ENCODE data around the gene FURIN.
"Not testable (repeated sequence)": the region's sequence is repeated elsewhere in the genome, so short reads cannot be mapped to it uniquely, and the experiment has no call there.

FURIN gene

DNA sequence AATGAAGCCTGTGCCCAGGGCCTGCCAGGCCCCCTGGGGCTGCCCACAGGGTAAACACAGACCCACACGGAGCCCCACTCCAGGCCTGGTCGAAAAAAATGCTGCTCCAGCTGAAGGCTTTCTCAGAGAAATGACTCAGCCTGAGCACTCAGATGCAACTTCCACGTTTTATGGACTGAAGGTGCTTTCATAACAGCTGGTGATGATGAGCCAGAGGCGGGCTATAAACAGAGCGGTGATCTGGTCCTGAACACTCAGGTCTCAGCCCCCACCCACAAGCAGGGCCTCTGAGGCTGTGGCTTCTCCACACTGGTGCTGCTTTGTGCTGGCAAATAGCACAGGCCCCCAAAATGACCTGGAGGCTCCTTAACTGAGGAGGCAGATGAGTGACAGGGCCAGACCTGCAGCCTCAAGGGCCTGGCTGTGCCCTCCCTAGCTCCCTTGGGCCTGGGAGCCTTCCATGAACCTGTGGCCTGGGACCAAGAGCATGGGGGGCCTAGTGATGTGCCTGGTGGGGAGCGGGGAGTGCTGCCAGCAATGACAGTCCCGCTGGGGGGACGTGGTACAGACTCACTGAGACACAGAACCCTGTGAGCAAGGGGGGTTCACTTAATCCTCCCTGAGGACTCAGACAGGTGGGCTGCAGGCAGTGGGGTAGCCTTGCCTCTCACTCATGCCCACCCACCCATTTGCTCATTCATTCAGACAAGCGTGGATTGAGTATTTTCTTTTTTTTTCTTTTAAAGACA, 23.0 kb upstream of the FURIN start:
- peak; percentile 69 to 85 for DNase-seq

DNA sequence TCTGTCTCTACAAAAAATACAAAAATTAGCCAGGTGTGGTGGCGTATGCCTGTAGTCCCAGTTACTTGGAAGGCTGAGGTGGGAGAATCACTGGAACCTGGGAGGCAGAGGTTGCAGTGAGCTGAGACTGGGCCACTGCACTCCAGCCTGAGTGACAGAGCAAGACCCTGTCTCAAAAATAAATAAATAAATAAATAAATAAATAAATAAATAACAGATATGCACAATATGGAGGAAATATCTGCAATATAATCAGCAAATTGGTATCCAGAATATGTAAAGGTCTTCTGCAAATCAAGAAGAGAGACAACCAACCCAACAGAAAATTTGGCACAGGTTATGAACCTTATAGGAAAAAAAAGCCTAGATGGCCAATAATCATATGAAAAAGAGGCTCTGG, 19.0 kb upstream of the FURIN start:
- not testable (repeated sequence) for DNase-seq

DNA sequence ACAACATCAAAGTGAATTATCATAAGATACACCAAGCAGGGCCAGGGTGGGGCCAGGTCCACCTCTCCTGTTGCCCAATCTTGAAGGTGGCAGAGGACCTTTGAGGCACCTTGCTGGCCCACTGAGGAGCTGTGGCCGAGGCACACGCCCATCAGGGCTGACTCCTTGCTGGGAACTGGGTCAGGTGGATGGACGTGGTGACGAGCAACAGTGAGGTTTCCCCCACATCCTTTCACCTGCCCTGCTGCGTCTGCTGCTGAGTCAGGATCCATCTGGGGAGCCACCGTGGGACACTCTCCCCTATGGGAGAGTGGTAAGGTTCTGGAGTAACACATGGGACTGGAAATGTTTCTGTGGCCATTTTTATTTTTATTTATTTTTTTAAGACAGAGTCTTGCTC, 17.3 kb upstream of the FURIN start:
- no peak for DNase-seq

DNA sequence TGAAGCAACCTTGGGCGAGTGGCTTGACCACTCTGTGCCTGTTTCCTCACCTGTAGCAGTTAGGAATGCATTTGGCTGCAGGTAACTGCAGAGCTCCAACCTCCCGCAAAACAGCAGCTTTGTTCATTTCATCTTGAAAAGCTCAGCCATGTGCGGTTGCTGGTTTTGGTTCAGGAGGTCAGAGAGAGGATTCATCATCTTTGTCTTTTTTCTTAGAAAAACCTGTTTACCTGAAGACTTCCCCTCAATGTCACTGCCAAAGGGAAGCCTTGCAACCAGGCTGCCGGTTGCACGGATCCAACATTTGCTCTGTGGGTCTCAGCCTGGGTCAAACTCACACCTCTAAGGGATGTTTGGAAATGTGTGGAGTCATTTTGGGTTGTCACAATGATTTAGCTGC, 16.4 kb upstream of the FURIN start:
- DNase-seq, result no peak

DNA sequence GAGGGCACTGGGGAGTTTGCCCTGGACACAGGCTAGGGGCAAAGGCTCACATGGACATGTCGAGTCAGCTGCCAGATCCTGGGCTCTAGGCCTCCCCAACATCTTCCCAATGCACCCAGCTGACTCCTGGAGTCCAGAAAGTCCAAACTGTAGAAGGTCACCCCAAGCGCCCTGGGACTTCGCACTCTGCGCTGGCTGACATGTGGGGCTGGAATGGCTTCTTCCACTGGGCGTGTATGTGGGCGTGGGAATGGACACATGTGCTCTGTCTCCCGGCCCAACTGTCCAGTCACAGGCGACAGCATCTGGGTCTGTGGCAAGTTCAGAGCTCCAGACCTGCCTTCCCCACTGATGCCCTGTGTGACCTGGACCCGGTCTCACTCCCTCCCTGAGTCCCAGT, 13.2 kb upstream of the FURIN start:
- DNase-seq, result no peak

DNA sequence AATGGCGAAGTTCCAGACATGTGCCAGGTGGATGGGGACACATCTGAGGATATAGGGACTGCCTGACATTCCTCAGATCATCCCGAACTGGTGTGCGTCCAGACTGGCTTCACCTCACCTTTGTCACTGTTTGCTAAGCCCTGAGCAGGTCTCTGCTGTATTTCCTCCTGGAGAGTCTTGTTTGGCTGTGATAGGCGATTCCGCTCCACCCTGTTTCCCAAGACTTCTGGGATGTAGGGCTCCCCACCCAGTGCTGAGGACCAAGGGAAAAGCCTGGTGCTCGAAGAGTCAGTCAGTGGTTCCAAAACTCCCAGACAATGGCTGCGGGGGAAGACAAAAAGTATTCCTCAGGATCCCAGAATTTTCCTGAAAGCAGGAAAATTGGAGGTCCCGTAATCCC, 11.1 kb upstream of the FURIN start:
- no peak for DNase-seq

GRCh38 chr15:90857883-90858443, 10.4 kb upstream of the FURIN start:
- no peak for DNase-seq

GRCh38 chr15:90859234-90860131, 8.9 kb upstream of the FURIN start:
- no peak for DNase-seq

DNA sequence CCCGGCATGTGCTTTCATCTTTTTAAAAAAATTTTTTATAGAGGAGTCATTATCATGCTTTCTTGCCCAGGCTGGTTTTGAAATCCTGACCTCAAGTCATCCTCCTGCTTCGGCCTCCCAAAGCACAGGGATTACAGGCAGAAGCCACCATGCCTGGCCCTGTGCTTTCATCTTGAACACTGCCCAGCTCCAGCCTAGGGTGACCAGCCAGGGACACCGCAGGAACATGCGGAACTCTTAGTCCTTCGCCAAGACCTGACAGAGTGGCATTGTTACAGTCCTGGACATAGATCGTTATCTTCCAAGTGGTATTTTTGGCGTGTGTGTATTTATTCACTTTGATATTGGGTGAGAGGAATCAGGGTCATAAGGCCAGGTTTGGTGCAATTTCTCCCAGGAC, 7.9 kb upstream of the FURIN start:
- DNase-seq, result no peak

DNA sequence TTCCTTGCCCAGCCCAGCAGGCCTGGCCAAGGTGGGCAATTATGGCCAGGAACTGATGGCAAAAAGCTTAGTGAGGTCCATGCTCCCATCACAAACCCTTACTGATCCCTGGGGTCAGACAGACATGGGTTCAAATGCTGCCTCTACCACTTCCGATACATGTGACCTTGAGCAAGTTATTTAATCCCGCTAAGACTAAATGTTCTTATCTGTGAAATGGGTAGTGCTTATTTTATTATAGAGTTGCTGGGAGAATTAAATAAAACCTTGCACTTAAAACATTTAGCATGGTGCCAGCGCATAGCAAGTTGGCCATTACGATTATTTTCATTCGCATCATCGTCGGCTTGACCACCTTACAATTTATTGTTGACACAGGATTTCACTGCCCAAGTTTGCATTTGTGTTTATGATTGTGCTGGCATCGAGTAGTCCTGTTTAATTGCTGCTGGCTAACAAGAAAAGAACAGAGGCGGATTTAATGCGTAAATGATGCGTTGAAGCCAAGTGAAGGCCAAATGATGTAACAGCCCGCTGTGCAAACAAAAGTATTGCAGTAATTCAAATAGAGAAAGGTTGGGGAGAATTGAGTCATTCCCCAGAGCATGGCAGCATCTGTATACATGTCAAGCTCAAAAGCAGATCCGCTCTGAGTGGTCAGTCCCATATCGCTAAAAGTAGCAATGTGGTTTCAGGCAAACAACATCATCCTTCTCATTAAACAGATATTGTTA, 7.3 kb upstream of the FURIN start:
- no peak for DNase-seq

GRCh38 chr15:90862487-90862886, 5.9 kb upstream of the FURIN start:
- DNase-seq, result no peak

GRCh38 chr15:90862964-90863778, 5.2 kb upstream of the FURIN start:
- peak in 1 of 2 donors; percentile 58 for DNase-seq

GRCh38 chr15:90863987-90864386, 4.4 kb upstream of the FURIN start:
- DNase-seq, result no peak

DNA sequence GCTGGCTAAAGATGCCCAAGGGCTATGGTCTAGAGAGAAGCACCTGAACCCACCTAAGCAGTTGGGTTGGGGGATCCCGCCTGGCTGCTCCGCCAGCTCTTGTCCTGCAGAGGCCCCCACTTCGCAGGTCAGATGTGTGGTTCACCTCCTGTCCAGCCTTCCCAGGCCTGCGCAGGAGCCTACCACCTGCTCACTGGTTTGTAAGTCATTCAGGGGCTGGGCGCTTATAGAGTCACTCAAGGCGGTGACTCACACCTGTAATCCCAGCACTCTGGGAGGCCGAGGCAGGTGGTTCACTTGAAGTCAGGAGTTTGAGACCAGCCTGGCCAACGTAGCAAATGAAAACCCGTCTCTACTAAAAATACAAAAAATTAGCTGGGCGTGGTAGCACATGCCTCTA, 3.9 kb upstream of the FURIN start:
- no peak for DNase-seq

GRCh38 chr15:90865702-90866101, 2.7 kb upstream of the FURIN start:
- DNase-seq, result no peak

DNA sequence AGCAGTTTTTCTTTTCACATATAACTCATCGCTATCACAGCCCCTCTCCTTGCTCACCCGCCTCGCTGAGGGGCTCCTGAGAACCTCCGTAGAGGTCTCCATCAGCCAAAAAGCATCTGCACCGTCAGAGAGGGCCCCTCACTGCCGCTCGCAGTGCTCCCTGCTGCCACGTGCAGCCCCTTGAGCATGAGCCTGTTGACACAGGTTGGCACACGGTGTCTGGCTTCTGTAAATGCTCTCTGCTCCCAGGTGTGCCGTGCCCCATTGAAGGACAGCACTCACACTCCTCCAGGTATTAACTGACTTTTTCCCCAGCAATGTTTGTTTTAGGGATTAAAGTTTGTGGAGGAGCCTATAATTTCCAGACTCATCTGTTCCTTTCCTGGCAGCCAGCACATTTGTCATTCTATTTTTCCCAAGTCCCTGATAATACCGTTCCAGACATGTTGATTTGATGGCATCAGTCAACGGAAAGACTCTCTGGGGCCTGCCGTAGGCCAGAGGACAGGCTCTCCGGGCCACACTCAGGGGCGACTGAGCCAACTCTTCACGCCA, 2.1 kb upstream of the FURIN start:
- DNase-seq, result no peak

DNA sequence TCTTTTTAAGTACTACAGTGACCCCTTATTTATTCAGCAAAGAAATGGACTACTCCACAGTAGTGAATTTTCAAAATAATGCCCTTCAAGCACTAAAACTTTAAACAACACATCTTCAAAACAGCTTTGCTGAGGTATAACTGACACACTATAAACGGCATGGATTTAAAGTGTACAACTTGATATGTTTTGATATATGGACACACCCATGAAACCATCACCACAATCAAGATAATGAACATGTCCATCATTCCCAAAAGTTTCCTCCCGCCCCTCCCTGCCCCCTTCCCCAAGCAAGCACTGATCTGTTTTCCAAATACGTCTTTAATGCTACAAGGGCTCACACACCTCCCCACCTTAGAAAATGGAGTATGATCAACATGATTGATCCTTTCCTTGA, 1.6 kb upstream of the FURIN start:
- no peak for DNase-seq

DNA sequence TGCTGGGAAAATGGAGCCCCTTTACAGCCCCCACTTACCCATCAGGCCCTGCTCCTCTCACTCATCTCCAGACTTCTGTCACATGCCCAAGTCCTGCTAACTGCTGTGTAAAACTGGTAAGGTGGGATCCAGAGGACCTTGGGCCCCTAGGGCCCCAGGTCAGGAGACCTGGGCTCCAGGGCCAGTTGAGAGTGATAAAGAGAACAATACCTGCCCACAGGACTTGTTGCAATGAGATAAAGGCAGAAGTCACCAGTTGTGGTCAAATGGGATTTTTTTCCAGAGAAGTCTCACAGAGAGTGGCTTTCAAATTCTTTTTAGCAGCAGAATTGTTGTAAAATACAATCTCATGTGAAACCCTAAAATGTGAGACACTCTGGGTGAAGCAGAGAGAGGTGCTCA, 753 bp downstream of the FURIN start:
- no peak for DNase-seq

- peak; percentile 23 to 65 for DNase-seq
Observed at GRCh38 chr15:90869601-90870353, 1.4 kb downstream of the FURIN start.

GRCh38 chr15:90870354-90871138, 2.2 kb downstream of the FURIN start:
- peak in 1 of 2 donors; percentile 4 for DNase-seq

Data from bone marrow (tissue), 2 donors.